PFSK-1 (cell line): Measurements from ENCODE around the gene SCAP.

Source experiments
- POLR2AphosphoS5 ChIP-seq: IDR thresholded peaks from 2 replicates; pipeline ENCODE4 v1.6.1; 2012; ENCODE audit warnings: low read depth, mild to moderate bottlenecking, control low read depth, low read length, moderate library complexity
- REST ChIP-seq, 2 experiments: IDR thresholded peaks; 2 replicates each; pipeline versions ENCODE4 v1.6.1 to v1.8.0; 2011 to 2012; ENCODE audit warnings: low read depth in 2 of 2, low read length in 2 of 2, control low read depth in 1 of 2, inconsistent platforms in 1 of 2, mild to moderate bottlenecking in 1 of 2, moderate library complexity in 1 of 2; ENCODE audit not compliant: insufficient read depth in 1 of 2
- SIN3A ChIP-seq: IDR thresholded peaks from 2 replicates; pipeline ENCODE4 v1.6.1; 2012; ENCODE audit warnings: mild to moderate bottlenecking, low read length, moderate library complexity, borderline replicate concordance; ENCODE audit not compliant: insufficient read depth
- TAF1 ChIP-seq: IDR thresholded peaks from 2 replicates; pipeline ENCODE4 v1.6.1; 2012; ENCODE audit warnings: low read length, control low read depth, borderline replicate concordance; ENCODE audit not compliant: insufficient read depth

- TF ChIP-seq POLR2AphosphoS5 (no peak), REST (IDR thresholded peaks at IDR 0.05; ENCODE audit: insufficient read depth in 1 of 2, low read depth in 2 of 2, low read length in 2 of 2) (no peak), TAF1 (no peak), SIN3A (no peak)
These were observed 91.3 kb downstream of the SCAP start for GRCh38 chr3:47384425-47384824.
